ENCODE measurements around the gene RFTN1.

DNA sequence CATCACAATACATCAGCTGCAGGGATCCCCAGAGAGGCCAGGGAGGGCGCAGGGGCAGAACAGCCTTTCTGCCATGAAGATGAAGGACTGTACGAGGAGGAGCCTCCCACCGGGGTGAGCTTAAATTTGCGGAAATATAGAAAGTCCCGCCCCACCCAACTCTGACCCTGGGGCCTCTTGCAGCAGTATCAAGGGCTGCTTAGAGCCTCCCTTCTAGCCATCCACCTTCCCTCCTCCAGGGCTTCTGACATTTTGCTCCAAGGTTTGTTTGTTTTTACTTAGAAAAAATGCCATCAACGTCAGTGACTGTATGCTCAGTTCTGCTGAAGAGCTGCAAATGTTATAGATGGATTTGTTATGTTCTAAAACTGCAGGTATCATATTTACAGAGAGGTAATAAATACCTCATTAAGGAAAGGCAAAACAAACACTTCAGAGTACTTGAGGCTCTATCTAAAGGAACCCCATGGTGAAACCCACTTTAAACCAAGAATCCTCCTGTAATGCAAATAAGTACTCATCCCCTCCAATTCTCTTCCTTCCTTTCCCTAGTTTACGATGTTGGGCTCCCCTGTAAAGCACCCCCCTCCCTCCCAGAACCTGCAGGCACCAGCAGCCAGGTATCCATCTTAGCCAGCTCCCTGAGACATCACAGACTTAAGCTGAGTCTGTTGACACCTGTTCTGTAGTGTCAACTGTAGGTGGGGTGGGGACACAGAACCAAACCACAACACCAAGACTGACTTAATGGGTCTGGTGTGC is 30.5 kb downstream of the RFTN1 start:
- no peak for TF ChIP-seq POLR2A (IDR thresholded peaks at IDR 0.05)
- TF ChIP-seq, protein P1, sequence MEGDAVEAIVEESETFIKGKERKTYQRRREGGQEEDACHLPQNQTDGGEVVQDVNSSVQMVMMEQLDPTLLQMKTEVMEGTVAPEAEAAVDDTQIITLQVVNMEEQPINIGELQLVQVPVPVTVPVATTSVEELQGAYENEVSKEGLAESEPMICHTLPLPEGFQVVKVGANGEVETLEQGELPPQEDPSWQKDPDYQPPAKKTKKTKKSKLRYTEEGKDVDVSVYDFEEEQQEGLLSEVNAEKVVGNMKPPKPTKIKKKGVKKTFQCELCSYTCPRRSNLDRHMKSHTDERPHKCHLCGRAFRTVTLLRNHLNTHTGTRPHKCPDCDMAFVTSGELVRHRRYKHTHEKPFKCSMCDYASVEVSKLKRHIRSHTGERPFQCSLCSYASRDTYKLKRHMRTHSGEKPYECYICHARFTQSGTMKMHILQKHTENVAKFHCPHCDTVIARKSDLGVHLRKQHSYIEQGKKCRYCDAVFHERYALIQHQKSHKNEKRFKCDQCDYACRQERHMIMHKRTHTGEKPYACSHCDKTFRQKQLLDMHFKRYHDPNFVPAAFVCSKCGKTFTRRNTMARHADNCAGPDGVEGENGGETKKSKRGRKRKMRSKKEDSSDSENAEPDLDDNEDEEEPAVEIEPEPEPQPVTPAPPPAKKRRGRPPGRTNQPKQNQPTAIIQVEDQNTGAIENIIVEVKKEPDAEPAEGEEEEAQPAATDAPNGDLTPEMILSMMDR (IDR thresholded peaks at IDR 0.05), result no peak

Measured in heart left ventricle (tissue), 13 donors.